AG09319 (cell line): ENCODE measurements around the gene ZDBF2.

ENCODE experiments used
- DNase-seq: peaks from one replicate; pipeline ENCODE4 v3.0.0-alpha.2; 2010; ENCODE audit warnings: low read depth; ENCODE audit errors: extremely low read depth
- TF ChIP-seq, protein P1 (sequence below): IDR thresholded peaks from 2 replicates; pipeline ENCODE4 v1.5.1; 2011; ENCODE audit warnings: low read depth, mild to moderate bottlenecking, inconsistent platforms, low read length, moderate library complexity

Gene ZDBF2

DNA sequence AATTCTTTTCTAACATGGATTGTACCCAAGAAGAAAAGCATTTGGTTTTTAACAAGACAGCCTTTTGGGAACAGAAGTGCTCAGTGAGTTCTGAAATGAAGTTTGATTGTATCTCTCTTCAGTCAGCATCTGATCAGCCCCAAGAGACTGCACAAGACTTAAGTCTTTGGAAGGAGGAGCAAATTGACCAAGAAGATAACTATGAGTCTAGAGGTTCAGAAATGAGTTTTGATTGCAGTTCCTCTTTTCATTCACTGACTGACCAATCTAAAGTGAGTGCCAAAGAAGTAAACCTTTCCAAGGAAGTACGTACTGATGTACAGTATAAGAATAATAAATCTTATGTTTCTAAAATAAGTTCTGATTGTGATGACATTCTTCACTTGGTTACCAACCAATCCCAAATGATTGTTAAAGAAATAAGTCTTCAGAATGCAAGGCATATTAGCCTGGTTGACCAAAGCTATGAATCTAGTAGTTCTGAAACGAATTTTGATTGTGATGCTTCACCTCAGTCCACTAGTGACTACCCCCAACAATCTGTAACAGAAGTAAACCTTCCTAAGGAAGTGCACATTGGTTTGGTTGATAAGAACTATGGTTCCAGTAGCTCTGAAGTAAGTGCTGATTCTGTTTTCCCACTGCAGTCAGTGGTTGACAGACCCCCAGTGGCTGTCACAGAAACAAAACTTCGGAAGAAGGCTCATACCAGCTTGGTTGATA is 31.2 kb downstream of the ZDBF2 start:
- no peak for DNase-seq
- TF ChIP-seq, protein P1, sequence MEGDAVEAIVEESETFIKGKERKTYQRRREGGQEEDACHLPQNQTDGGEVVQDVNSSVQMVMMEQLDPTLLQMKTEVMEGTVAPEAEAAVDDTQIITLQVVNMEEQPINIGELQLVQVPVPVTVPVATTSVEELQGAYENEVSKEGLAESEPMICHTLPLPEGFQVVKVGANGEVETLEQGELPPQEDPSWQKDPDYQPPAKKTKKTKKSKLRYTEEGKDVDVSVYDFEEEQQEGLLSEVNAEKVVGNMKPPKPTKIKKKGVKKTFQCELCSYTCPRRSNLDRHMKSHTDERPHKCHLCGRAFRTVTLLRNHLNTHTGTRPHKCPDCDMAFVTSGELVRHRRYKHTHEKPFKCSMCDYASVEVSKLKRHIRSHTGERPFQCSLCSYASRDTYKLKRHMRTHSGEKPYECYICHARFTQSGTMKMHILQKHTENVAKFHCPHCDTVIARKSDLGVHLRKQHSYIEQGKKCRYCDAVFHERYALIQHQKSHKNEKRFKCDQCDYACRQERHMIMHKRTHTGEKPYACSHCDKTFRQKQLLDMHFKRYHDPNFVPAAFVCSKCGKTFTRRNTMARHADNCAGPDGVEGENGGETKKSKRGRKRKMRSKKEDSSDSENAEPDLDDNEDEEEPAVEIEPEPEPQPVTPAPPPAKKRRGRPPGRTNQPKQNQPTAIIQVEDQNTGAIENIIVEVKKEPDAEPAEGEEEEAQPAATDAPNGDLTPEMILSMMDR, result no peak

DNA sequence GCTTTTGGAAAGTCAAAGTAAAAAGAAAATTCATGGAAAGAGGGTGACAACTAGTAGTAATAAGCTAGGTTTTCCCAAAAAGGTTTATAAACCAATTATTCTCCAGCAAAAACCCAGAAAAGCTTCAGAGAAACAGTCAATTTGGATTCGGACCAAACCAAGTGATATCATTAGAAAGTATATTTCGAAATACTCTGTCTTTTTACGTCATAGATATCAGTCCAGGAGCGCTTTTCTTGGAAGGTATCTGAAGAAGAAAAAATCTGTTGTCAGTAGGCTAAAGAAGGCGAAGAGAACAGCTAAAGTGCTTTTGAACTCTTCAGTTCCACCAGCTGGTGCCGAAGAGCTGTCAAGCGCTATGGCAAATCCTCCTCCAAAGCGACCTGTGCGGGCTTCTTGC is 36.6 kb downstream of the ZDBF2 start:
- DNase-seq, result no peak
- TF ChIP-seq, protein P1, result no peak

DNA sequence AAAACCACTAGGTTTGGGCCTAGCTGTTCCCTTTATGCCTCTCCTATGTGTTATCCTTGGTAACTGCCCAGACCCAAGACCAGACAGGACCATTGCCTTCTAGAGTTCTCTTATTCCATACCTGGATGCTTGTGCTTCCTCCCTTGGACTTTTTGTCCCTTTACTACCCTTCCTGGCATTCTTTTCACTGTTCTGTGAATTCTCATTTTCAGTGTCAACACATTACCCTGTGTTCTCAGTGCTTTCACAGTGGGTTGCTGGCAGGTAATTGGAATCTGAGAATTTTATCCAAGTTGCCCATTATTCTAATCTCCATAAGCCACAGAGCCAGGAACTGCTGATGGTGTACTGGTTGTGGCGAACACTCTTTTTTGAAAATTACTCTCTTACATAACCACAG is 41.7 kb downstream of the ZDBF2 start:
- DNase-seq, result no peak

GRCh38 chr2:206323033-206323432 is 48.6 kb downstream of the ZDBF2 start:
- DNase-seq, result no peak
- TF ChIP-seq, protein P1, result no peak

More for the DNA sequence above, 41.7 kb downstream of the ZDBF2 start:
- TF ChIP-seq, protein P1, result no peak

DNA sequence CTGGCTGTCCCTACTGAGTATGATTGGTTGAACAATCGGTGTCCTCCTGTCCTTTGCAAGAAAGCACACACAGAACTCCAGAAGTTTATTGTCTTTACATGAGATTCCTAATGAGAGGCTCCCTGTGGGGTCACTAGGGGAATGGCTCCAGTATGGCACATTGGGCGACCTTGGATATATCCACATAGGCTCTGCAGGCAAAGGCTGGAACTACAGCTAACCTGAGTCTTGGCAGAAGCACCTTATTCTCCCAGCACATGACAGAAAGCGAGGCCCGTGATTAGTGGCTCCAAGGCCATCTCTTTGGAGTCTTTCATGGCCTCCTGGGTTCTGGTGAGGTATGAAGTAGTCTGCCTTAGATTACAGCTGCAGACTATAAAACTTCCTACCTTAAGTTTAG is 49.0 kb downstream of the ZDBF2 start:
- TF ChIP-seq, protein P1, result no peak
- DNase-seq, result no peak

- DNase-seq, result no peak
- TF ChIP-seq, protein P1, result no peak
Measured at GRCh38 chr2:206324869-206325268, 50.4 kb downstream of the ZDBF2 start.

- DNase-seq, result no peak
- TF ChIP-seq, protein P1, result no peak
Measured at GRCh38 chr2:206328974-206329373, 54.5 kb downstream of the ZDBF2 start.
